Astrocyte of the cerebellum (primary cell): ENCODE data around the gene SLC6A1.

Experiments used
- DNase-seq: peaks from one replicate; pipeline ENCODE4 v3.0.0-alpha.2; 2011; ENCODE audit warnings: low read depth
- H3K4me3 ChIP-seq: 2 replicates; pipeline ENCODE4 v1.5.1; 2011; ENCODE audit warnings: mild to moderate bottlenecking, low read depth, low read length, moderate library complexity
- CTCF ChIP-seq: IDR thresholded peaks from 2 replicates; pipeline ENCODE4 v1.5.1; 2012; ENCODE audit warnings: low read length, low read depth, moderate library complexity, mild to moderate bottlenecking; ENCODE audit errors: missing control alignments
- in situ Hi-C: cut with HindIII; loops from 2 replicates; pipeline ENCODE4 v1.10.0; 2017; ENCODE audit warnings: low sequenced_read_pairs

Gene SLC6A1

DNA sequence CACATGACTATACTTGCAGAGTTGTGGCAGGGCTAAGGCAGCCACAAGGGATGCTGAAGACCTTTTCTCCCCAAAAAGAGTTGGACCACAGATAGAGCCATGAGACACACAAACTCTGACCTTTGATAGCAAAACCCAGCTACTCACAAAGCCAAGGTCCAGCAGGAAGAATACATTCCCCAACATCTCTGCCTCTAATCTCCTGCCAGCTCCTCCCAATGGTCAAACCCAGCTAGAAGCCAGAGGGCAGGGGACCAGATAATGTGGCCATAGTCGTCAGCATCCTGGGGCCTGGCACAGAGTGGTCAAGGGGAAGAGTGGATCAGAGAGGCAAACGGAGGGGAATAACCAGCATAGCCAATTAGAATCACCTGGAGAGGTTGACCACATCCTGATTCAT lies 28.2 kb downstream of the SLC6A1 start:
- no peak for DNase-seq
- no peak for TF ChIP-seq CTCF
- in situ Hi-C loops: no loop called here
- H3K4me3 ChIP-seq: no peak overlapping the region

DNA sequence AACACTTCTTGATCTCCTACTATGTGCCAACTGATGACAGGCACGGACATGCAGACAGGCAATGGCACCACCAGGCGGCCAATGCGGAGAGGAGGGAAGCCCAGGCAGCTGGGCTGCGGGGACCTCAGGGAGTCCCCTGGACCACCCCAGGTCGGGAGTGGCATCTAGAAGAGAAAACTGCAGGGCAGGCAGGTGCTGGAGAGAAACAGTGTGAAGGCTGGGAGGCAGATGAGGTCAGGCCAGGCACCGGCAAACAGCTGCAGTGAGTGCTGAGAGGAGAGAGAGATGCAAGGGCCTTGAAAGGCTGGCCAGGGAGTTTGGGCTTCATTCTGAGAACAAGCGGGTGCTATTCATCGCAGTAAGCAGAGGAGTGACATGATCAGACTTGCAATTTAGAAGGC lies 29.1 kb downstream of the SLC6A1 start:
- DNase-seq: no peak
- no peak overlapping the region for H3K4me3 ChIP-seq
- no peak for TF ChIP-seq CTCF
- in situ Hi-C loops: no loop called here

- in situ Hi-C loops: no loop called here
- DNase-seq: no peak
- no peak overlapping the region for H3K4me3 ChIP-seq
- no peak for TF ChIP-seq CTCF
These were observed 29.6 kb downstream of the SLC6A1 start for GRCh38 chr3:11022115-11022514.

DNA sequence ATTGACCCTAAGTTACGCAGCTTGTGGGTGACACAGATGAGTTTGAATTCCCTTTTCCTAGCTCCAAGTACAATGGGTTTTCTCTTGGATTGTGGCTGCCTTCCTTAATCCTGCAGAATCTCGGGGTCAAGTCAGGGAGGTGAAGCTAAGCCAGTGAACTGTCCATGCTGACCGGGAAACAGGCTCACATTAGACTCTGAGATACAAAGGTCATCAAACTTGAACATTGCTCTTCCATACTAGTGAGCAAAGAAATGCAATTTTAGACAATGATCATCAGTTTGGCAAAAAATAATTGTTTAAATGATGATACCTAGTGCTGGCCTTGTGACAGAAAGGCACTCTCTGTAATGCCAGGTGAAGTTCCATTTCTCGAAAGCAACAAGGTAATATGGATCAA lies 31.6 kb downstream of the SLC6A1 start:
- DNase-seq: no peak
- no peak overlapping the region for H3K4me3 ChIP-seq
- in situ Hi-C loops: no loop called here
- TF ChIP-seq CTCF: no peak

DNA sequence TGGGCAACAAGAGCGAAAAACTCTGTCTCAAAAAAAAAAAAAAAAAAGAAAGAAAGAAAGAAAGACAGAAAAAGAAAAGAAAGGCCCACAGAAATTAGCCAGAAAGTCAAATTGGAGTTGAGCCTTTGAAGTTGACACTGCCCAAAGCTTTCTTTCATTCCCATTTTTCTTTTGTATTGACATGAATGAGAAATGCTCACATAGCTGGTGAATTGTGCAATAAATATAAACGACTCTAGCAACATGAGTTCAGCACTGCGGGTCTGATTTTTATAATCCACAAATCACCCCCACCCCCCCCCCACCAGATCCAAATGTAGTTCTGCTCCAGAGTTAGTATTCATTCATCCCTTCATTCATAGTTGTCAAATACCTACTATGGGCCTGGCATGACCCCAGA lies 37.4 kb downstream of the SLC6A1 start:
- in situ Hi-C loops: no loop called here
- H3K4me3 ChIP-seq: no peak overlapping the region
- DNase-seq: no peak
- TF ChIP-seq CTCF: no peak

DNA sequence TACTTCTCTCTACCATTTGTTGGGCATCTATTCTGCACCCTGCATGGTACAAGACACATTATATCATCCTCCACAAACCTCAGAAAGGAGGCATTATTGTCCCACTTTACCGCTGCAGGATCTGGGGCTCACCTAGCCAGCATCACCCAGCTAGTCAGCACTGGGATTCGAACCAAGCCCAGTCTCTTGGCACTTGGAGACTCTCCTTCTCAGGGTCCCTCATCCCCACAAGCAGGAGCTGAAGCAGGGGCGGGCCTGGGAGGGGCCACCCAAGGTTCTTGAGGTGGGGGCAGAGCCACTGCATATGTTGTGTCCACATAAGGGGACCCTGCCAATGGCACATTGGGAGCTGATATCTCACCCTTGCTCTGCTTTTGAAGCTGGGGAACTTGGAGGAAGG lies 41.3 kb downstream of the SLC6A1 start:
- no peak overlapping the region for H3K4me3 ChIP-seq
- no peak for TF ChIP-seq CTCF
- no peak for DNase-seq
- in situ Hi-C loops: no loop called here
